GM12878 (cell line): ENCODE results near the gene ITGBL1.

Experiments used
- CEBPB ChIP-seq, 2 experiments: fragments of 150-350 bp in 1 of 2; IDR thresholded peaks; 2 replicates each; pipeline ENCODE4 v1.6.1; 2012 to 2014; ENCODE audit warnings: low read depth in 2 of 2, low read length in 2 of 2, borderline replicate concordance in 1 of 2, inconsistent platforms in 1 of 2
- CTCF ChIP-seq, 3 experiments: IDR thresholded peaks in 2 of 3; conservative IDR thresholded peaks in 1 of 3; 2 replicates each; pipeline ENCODE4 v1.5.1; 2011; ENCODE audit warnings: low read depth in 3 of 3, low read length in 3 of 3, mild to moderate bottlenecking in 3 of 3, control low read depth in 2 of 3, moderate library complexity in 2 of 3, inconsistent platforms in 1 of 3, mixed read lengths in 1 of 3; ENCODE audit not compliant: control insufficient read depth in 2 of 3, insufficient read depth in 1 of 3; ENCODE audit errors: extremely low read depth in 1 of 3
- NR2C2 ChIP-seq: IDR thresholded peaks from 2 replicates; pipeline ENCODE4 v1.6.1; 2011; ENCODE audit warnings: borderline replicate concordance, low read depth; ENCODE audit not compliant: control insufficient read depth, insufficient read length
- POLR2A ChIP-seq: IDR thresholded peaks from 2 replicates; pipeline ENCODE4 v1.6.1; 2011; ENCODE audit warnings: low read depth, mild to moderate bottlenecking, low read length
- RAD21 ChIP-seq: IDR thresholded peaks from 2 replicates; pipeline ENCODE4 v1.6.1; 2011; ENCODE audit warnings: mild to moderate bottlenecking, low read depth, low read length, moderate library complexity; ENCODE audit not compliant: insufficient read depth
- RCOR1 ChIP-seq: conservative IDR thresholded peaks from 2 replicates; pipeline ENCODE4 v1.6.1; 2012; ENCODE audit warnings: low read depth, low read length, improper control_type of control experiment
- SP1 ChIP-seq: IDR thresholded peaks from one replicate; pipeline ENCODE4 v1.6.1; 2011; ENCODE audit warnings: low read depth, low read length
- TAF1 ChIP-seq: IDR thresholded peaks from 2 replicates; pipeline ENCODE4 v1.6.1; 2011; ENCODE audit warnings: mild to moderate bottlenecking, low read depth, low read length, borderline replicate concordance
- USF1 ChIP-seq: IDR thresholded peaks from 2 replicates; pipeline ENCODE4 v1.6.1; 2011; ENCODE audit warnings: borderline replicate concordance, low read depth, mild to moderate bottlenecking, moderate library complexity, mixed read lengths, low read length; ENCODE audit not compliant: insufficient read depth; ENCODE audit errors: extremely low read length

- no peak for TF ChIP-seq SP1
- TF ChIP-seq RCOR1: no peak
- TF ChIP-seq CTCF (IDR thresholded peaks at IDR 0.05 in 2 of 3, conservative IDR thresholded peaks at IDR 0.05 in 1 of 3; ENCODE audit: control insufficient read depth in 2 of 3, extremely low read depth in 1 of 3, insufficient read depth in 1 of 3, low read depth in 3 of 3, low read length in 3 of 3): no peak
- TF ChIP-seq POLR2A: no peak
- no peak for TF ChIP-seq CEBPB (IDR thresholded peaks at IDR 0.05; ENCODE audit: borderline replicate concordance in 1 of 2, low read depth in 2 of 2, low read length in 2 of 2)
- no peak for TF ChIP-seq USF1
- no peak for TF ChIP-seq NR2C2
- TF ChIP-seq RAD21: no peak
- no peak for TF ChIP-seq TAF1
Measured at GRCh38 chr13:101425156-101425471, 27.4 kb upstream of the ITGBL1 start.
